ENCODE data around the gene CEP120.

CEP120 gene

GRCh38 chr5:123450640-123451039 is 27.4 kb upstream of the CEP120 start:
- no peaks in the 10 kb centered on the region for H3K36me3 ChIP-seq (ENCODE audit: control insufficient read depth, insufficient read depth, low read length)
- no peak for TF ChIP-seq CTCF (IDR thresholded peaks at IDR 0.05; ENCODE audit: insufficient read depth, low read length, poor library complexity, severe bottlenecking)
- DNase-seq (ENCODE audit: extremely low read depth, insufficient read length): no peak
- H3K4me3 ChIP-seq (replicated peaks; ENCODE audit: low read depth, low read length): no peak overlapping the region
- H3K27me3 ChIP-seq (replicated peaks; ENCODE audit: control insufficient read depth, insufficient read depth, low read length): no peaks in the 10 kb centered on the region

- TF ChIP-seq CTCF (IDR thresholded peaks at IDR 0.05; ENCODE audit: insufficient read depth, low read length, poor library complexity, severe bottlenecking): no peak
- H3K27me3 ChIP-seq (replicated peaks; ENCODE audit: control insufficient read depth, insufficient read depth, low read length): no peaks in the 10 kb centered on the region
- no peaks in the 10 kb centered on the region for H3K36me3 ChIP-seq (ENCODE audit: control insufficient read depth, insufficient read depth, low read length)
- no peak for DNase-seq (ENCODE audit: extremely low read depth, insufficient read length)
- H3K4me3 ChIP-seq (replicated peaks; ENCODE audit: low read depth, low read length): no peak overlapping the region
Measured at GRCh38 chr5:123450114-123450513, 26.9 kb upstream of the CEP120 start.

GRCh38 chr5:123449424-123449974 is 26.3 kb upstream of the CEP120 start:
- Histone ChIP-seq H3K4me3 (replicated peaks; ENCODE audit: low read depth, low read length) (no peak overlapping the region), H3K27me3 (replicated peaks; ENCODE audit: control insufficient read depth, insufficient read depth, low read length) (no peaks in the 10 kb centered on the region), H3K36me3 (ENCODE audit: control insufficient read depth, insufficient read depth, low read length) (no peaks in the 10 kb centered on the region)
- no peak for DNase-seq (ENCODE audit: extremely low read depth, insufficient read length)
- TF ChIP-seq CTCF (IDR thresholded peaks at IDR 0.05; ENCODE audit: insufficient read depth, low read length, poor library complexity, severe bottlenecking): no peak

GRCh38 chr5:123448743-123449142 is 25.5 kb upstream of the CEP120 start:
- TF ChIP-seq CTCF (IDR thresholded peaks at IDR 0.05; ENCODE audit: insufficient read depth, low read length, poor library complexity, severe bottlenecking): no peak
- Histone ChIP-seq H3K4me3 (replicated peaks; ENCODE audit: low read depth, low read length) (no peak overlapping the region), H3K27me3 (replicated peaks; ENCODE audit: control insufficient read depth, insufficient read depth, low read length) (no peaks in the 10 kb centered on the region), H3K36me3 (ENCODE audit: control insufficient read depth, insufficient read depth, low read length) (no peaks in the 10 kb centered on the region)
- DNase-seq (ENCODE audit: extremely low read depth, insufficient read length): no peak

- H3K36me3 ChIP-seq (ENCODE audit: control insufficient read depth, insufficient read depth, low read length): no peaks in the 10 kb centered on the region
- H3K4me3 ChIP-seq (replicated peaks; ENCODE audit: low read depth, low read length): no peak overlapping the region
- no peaks in the 10 kb centered on the region for H3K27me3 ChIP-seq (replicated peaks; ENCODE audit: control insufficient read depth, insufficient read depth, low read length)
- DNase-seq (ENCODE audit: extremely low read depth, insufficient read length): peak; percentile 76
- no peak for TF ChIP-seq CTCF (IDR thresholded peaks at IDR 0.05; ENCODE audit: insufficient read depth, low read length, poor library complexity, severe bottlenecking)
Measured at GRCh38 chr5:123448017-123448617, 24.9 kb upstream of the CEP120 start.

GRCh38 chr5:123444016-123444415 is 20.8 kb upstream of the CEP120 start:
- Histone ChIP-seq H3K27me3 (replicated peaks; ENCODE audit: control insufficient read depth, insufficient read depth, low read length) (no peaks in the 10 kb centered on the region), H3K4me3 (replicated peaks; ENCODE audit: low read depth, low read length) (no peak overlapping the region), H3K36me3 (ENCODE audit: control insufficient read depth, insufficient read depth, low read length) (no peaks in the 10 kb centered on the region)
- no peak for TF ChIP-seq CTCF (IDR thresholded peaks at IDR 0.05; ENCODE audit: insufficient read depth, low read length, poor library complexity, severe bottlenecking)
- DNase-seq (ENCODE audit: extremely low read depth, insufficient read length): no peak
